ENCODE results near the gene CACNA1S.

DNA sequence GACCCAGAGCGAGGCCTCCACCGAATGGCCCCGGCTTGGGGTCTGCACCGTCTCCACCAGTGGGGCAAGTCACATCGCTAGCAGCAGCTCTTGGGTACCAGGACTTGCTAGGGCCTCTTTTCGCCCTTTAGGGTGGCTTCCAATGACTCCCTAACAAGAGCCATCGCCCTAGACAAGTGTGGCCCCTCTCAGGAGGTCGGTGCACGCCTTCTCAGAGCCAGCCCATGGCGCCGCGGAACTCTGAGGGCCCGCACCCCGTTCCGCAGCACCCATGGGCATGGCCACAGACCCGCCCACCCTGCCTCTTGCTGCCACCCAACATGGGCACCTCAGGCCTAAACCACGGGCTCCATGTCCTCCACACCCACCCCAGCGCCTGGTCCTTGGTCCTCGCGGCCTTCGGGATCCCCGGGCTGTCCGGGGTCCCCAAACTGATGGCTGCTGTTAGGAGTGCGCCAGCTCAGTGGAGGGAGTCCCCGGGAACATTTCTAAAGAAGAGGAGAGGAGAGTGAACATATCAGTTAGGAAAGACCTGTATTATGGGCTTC lies 3.2 kb upstream of the CACNA1S start:
- TF ChIP-seq SIN3A (IDR thresholded peaks at IDR 0.05; ENCODE audit: borderline replicate concordance, insufficient read depth, low read depth, low read length), result no peak
- TF ChIP-seq, protein P1, sequence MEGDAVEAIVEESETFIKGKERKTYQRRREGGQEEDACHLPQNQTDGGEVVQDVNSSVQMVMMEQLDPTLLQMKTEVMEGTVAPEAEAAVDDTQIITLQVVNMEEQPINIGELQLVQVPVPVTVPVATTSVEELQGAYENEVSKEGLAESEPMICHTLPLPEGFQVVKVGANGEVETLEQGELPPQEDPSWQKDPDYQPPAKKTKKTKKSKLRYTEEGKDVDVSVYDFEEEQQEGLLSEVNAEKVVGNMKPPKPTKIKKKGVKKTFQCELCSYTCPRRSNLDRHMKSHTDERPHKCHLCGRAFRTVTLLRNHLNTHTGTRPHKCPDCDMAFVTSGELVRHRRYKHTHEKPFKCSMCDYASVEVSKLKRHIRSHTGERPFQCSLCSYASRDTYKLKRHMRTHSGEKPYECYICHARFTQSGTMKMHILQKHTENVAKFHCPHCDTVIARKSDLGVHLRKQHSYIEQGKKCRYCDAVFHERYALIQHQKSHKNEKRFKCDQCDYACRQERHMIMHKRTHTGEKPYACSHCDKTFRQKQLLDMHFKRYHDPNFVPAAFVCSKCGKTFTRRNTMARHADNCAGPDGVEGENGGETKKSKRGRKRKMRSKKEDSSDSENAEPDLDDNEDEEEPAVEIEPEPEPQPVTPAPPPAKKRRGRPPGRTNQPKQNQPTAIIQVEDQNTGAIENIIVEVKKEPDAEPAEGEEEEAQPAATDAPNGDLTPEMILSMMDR (IDR thresholded peaks at IDR 0.05), result no peak

Data from Panc1 (cell line).